ENCODE results near the gene TMEM222.

DNA sequence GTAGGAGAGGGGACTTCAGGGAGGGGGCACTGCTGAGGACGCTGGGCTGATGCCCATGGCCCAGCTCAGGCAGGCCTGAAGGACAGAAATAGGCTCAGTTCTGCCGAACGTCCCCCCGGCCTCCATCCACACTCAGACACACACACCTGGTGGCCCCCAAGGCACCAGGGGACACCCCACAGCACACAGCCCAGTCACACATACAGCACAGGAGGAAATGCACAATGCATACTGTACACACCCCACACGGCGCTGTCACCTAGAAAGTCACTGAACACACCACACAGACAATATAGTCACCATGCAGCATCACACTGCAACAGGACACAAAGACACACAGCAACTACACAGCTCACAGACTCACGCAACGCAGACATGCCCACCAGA lies 20.4 kb downstream of the TMEM222 start:
- TF ChIP-seq, protein P1, sequence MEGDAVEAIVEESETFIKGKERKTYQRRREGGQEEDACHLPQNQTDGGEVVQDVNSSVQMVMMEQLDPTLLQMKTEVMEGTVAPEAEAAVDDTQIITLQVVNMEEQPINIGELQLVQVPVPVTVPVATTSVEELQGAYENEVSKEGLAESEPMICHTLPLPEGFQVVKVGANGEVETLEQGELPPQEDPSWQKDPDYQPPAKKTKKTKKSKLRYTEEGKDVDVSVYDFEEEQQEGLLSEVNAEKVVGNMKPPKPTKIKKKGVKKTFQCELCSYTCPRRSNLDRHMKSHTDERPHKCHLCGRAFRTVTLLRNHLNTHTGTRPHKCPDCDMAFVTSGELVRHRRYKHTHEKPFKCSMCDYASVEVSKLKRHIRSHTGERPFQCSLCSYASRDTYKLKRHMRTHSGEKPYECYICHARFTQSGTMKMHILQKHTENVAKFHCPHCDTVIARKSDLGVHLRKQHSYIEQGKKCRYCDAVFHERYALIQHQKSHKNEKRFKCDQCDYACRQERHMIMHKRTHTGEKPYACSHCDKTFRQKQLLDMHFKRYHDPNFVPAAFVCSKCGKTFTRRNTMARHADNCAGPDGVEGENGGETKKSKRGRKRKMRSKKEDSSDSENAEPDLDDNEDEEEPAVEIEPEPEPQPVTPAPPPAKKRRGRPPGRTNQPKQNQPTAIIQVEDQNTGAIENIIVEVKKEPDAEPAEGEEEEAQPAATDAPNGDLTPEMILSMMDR (IDR thresholded peaks at IDR 0.05; ENCODE audit: low read length), result no peak
- no peak for TF ChIP-seq EZH2 (optimal IDR thresholded peaks at IDR 0.05; ENCODE audit: low read depth, low read length)

Data from MM.1S (cell line).